ENCODE measurements around the gene RFTN1. TPM values are rescaled to one million over a fixed set of nuclear protein-coding genes. Genes with fewer than 3 reads are reported as not detected.

Gene RFTN1
- total RNA-seq, 1 donor: 73.0 TPM

DNA sequence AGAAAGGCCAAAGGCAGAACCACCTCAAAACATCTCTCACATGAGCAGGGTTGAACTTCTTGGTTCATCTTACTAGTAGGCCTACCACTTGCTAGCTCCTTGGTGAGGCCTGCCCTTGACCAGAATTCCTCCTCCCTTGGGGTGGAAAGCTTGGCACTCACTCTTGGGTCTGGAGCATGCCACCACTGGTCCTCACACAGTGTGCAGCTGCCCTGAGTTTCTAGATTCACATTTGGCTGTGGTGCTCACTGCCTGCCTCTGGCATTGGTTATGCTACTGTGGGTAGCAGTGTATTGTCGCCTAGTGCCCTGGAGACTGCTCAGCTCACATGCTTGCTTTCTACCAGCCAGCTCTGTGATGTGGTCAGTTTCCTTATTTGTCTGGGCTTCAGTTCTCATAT lies 224.8 kb downstream of the RFTN1 start:
- H3K4me3 ChIP-seq (ENCODE audit: low read depth, low read length): no peak overlapping the region
- TF ChIP-seq, protein P1, sequence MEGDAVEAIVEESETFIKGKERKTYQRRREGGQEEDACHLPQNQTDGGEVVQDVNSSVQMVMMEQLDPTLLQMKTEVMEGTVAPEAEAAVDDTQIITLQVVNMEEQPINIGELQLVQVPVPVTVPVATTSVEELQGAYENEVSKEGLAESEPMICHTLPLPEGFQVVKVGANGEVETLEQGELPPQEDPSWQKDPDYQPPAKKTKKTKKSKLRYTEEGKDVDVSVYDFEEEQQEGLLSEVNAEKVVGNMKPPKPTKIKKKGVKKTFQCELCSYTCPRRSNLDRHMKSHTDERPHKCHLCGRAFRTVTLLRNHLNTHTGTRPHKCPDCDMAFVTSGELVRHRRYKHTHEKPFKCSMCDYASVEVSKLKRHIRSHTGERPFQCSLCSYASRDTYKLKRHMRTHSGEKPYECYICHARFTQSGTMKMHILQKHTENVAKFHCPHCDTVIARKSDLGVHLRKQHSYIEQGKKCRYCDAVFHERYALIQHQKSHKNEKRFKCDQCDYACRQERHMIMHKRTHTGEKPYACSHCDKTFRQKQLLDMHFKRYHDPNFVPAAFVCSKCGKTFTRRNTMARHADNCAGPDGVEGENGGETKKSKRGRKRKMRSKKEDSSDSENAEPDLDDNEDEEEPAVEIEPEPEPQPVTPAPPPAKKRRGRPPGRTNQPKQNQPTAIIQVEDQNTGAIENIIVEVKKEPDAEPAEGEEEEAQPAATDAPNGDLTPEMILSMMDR (IDR thresholded peaks at IDR 0.05; ENCODE audit: insufficient read depth, low read depth, low read length): no peak
- no peak for DNase-seq (ENCODE audit: low read depth)

DNA sequence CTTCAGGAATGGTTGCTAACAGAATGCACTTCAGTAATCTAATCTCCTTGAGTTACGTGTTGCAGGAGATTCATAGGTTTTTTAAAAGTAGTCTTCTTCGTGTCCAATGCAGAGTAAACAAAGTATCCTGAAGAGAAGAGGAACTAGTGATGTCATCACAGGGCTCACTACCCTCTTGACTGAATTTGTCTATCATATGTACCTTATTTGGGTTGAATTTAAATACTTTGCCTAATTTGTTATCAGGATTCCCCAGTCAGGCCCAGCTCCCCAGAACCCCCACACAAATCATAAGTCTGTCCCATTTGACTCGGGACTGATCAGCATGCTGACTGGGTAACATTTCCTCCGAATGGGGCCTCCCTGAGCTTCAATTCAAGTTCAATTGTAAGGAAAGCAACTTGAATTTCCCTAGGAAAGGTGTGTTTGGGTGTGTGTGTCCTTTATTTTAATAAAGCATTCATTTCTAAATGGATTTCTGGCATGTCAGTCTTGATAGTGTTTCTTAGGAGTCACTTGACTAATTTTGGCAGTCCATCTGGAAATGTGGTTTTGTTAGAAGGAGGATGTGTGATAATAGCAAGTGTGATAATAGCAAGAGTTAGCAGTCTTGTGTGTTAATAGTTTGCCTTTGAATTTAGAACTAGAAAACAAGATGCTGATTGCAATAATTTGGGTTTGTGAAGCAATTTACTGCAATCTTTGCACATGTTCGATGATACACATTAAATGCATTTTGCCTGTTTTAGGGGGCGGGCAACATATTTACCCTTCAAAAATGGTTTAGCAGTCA lies 226.6 kb downstream of the RFTN1 start:
- no peak for DNase-seq (ENCODE audit: low read depth)
- TF ChIP-seq, protein P1 (IDR thresholded peaks at IDR 0.05; ENCODE audit: insufficient read depth, low read depth, low read length): no peak
- no peak overlapping the region for H3K4me3 ChIP-seq (ENCODE audit: low read depth, low read length)

DNA sequence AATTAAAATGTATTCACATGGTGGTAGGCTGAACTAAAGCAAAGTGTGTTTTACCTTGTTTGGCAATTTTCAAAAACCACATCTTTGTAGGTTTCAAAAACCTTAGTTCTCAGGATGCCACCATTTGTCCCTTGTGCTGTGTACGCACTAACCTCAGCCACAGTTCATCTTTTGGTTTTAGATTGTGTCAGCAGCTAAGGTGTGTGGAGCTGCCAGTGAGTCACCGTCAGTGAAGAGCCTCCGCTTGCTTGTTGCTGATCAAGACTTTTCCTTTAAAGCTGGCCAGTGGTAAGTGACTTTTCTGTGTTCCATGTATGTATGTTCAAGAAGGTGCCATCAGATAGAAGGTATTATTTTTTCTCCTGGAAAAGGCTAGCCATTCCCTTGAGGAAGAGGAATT lies 227.3 kb downstream of the RFTN1 start:
- DNase-seq (ENCODE audit: low read depth): no peak
- TF ChIP-seq, protein P1 (IDR thresholded peaks at IDR 0.05; ENCODE audit: insufficient read depth, low read depth, low read length): no peak
- H3K4me3 ChIP-seq (ENCODE audit: low read depth, low read length): no peak overlapping the region

DNA sequence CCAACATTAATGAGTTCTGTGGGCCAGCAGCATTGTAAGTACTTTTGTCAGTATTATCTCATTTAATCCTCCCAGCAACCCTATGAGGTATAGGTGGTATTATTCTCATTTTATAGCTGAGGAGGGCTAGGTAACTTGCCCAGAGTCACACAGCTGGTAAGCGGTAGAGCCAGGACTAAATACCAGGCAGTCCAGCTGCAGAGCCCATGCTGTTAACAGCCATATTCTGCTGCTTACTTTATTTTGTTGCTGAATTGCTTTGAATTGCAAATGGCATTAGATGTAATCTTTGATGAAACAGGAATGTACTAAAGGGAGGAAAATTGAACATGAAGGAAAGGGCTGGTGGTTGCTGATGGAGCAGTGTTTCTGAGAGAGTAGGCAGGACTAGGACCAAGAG lies 228.9 kb downstream of the RFTN1 start:
- TF ChIP-seq, protein P1 (IDR thresholded peaks at IDR 0.05; ENCODE audit: insufficient read depth, low read depth, low read length): no peak
- H3K4me3 ChIP-seq (ENCODE audit: low read depth, low read length): no peak overlapping the region
- DNase-seq (ENCODE audit: low read depth): no peak

DNA sequence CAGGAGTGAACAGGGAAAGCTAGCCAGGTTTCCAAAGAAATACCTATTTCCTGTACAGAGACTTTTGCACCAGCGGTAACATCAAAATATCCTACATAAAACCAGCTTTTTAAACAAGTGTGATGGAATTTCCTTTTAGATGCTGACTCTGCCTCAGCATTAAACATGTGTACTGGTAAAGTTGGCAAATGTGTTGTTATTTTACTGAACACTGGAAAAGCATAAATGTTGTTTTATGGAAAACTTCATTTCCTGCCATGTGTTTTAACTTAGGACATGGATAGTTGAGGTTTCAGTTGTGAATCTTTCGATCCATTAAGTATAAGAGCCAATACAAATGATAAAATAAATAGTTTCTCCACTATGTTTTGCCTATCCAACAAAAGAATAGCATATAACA lies 232.8 kb downstream of the RFTN1 start:
- TF ChIP-seq, protein P1 (IDR thresholded peaks at IDR 0.05; ENCODE audit: insufficient read depth, low read depth, low read length): no peak
- no peak for DNase-seq (ENCODE audit: low read depth)
- H3K4me3 ChIP-seq (ENCODE audit: low read depth, low read length): no peak overlapping the region

DNA sequence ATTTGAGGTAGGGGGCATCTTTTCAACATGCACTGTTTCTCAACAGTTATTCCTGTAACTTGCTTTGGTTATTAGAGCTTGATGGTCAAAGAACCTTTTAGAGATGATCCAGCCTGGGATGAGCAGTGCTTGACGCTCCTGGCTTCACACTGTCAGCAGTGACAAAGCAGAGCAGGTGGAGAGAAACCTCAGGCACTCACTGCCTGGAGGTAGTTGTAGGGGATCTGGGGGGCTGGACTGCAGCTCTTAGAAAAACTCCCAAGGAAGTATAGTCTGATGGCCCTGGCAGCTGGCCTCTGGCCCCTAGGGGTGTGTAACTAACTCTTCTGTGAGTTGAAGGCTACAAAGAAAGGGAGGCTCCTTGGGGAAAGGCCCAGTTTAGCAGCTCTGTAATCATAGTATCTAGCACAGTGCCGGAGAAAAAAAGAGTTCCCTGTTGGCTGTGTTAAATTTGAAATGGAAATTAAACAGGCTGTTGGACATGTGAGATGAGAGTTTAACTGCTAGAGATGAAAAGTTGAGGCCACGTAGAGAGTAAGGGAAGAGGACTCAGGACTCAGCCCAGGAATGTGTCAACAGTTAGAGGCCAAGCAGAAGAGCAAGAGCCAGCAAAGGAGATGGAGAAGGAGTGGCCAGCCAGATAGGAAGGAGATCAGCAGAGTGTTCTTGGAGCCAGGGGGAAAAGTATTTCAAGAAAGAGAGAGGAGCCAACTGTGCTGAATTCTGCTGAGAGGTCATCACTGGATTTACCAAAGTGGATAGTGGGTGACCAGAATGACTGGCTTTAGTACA lies 234.3 kb downstream of the RFTN1 start:
- H3K4me3 ChIP-seq (ENCODE audit: low read depth, low read length): no peak overlapping the region
- DNase-seq (ENCODE audit: low read depth): no peak
- TF ChIP-seq, protein P1 (IDR thresholded peaks at IDR 0.05; ENCODE audit: insufficient read depth, low read depth, low read length): no peak
